Osteocyte (in vitro differentiated cells): ENCODE measurements around the gene CALML6. TPM values are rescaled to one million over a fixed set of nuclear protein-coding genes. Genes with fewer than 3 reads are reported as not detected.

ENCODE experiments used
- DNase-seq: peaks from one replicate; pipeline ENCODE4 v3.0.0; 2021; ENCODE audit warnings: mixed read lengths; ENCODE audit not compliant: unreplicated experiment; ENCODE audit errors: extremely low spot score
- H3K27ac Mint-ChIP-seq: one replicate; pipeline ENCODE4 v1.8.0; 2021; ENCODE audit warnings: mild to moderate bottlenecking, mixed read lengths; ENCODE audit not compliant: unreplicated experiment
- H3K27me3 Mint-ChIP-seq: one replicate; pipeline ENCODE4 v1.8.0; 2021; ENCODE audit warnings: mixed read lengths; ENCODE audit not compliant: unreplicated experiment
- H3K36me3 Mint-ChIP-seq: one replicate; pipeline ENCODE4 v1.8.0; 2021; ENCODE audit warnings: mixed read lengths; ENCODE audit not compliant: unreplicated experiment
- H3K4me1 Mint-ChIP-seq: one replicate; pipeline ENCODE4 v1.8.0; 2021; ENCODE audit warnings: mixed read lengths; ENCODE audit not compliant: unreplicated experiment
- H3K4me3 Mint-ChIP-seq: one replicate; pipeline ENCODE4 v1.8.0; 2021; ENCODE audit warnings: mild to moderate bottlenecking, moderate library complexity, mixed read lengths; ENCODE audit not compliant: unreplicated experiment
- H3K9me3 Mint-ChIP-seq: one replicate; pipeline ENCODE4 v1.8.0; 2021; ENCODE audit warnings: mixed read lengths; ENCODE audit not compliant: unreplicated experiment
- total RNA-seq: library from RNA; stranded (reverse); gene quantifications from 2 replicates; pipeline ENCODE4 v1.2.1, GENCODE V29; 2021
- TF ChIP-seq, protein P1 (sequence below): fragments of 200-600 bp; sonication (generic); IDR thresholded peaks from 2 replicates; pipeline ENCODE4 v1.5.0; 2021; ENCODE audit warnings: antibody characterized with exemption, mild to moderate bottlenecking, moderate library complexity

Gene CALML6
- total RNA-seq, 1 donor from 2014 or later, result 2.5 TPM

DNA sequence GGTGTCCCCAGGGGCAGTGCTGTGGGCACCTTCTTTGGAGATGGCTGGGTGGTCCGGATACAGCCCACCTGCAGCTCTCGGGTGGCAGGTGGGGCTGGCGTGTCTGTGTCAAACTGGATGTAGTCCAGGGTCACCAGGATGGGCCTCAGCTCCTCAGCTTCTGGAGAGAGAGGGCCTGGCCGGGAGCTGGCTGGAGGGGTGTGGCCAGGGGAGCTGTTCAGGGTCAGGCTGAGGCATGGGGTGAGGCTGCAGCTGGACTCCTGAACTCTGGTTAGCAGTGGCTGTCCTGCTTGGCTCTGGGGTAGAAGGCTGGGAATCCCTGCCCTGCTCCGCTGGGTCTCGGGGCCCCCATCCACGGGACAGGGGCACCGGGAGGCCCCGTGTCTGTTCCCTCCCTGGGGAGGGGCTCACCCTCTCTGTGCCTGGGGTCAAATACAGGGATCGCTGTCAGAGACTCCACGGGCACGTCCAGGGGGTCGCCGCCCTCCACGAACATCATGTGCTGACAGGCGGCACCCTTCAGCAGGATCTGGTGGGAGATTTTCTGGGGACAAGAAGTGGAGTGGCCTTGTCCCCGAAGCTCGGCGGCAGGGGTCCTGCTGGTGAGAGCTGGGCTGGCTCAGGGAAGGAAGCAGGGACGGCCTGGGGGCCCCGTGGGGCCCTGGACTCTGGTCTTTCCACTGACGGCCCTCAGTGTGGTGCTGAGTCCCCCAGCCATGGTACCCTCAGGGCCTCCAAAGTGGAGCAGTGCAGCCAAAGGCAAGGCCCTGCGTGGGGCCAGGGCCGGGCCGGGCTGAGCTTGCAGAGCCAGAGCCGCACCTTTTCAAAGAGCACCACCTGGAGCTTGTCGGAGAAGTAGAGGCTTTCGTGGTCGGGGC, 8.1 kb downstream of the CALML6 start:
- TF ChIP-seq, protein P1, sequence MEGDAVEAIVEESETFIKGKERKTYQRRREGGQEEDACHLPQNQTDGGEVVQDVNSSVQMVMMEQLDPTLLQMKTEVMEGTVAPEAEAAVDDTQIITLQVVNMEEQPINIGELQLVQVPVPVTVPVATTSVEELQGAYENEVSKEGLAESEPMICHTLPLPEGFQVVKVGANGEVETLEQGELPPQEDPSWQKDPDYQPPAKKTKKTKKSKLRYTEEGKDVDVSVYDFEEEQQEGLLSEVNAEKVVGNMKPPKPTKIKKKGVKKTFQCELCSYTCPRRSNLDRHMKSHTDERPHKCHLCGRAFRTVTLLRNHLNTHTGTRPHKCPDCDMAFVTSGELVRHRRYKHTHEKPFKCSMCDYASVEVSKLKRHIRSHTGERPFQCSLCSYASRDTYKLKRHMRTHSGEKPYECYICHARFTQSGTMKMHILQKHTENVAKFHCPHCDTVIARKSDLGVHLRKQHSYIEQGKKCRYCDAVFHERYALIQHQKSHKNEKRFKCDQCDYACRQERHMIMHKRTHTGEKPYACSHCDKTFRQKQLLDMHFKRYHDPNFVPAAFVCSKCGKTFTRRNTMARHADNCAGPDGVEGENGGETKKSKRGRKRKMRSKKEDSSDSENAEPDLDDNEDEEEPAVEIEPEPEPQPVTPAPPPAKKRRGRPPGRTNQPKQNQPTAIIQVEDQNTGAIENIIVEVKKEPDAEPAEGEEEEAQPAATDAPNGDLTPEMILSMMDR, result no peak
- Mint-ChIP-seq H3K9me3 (no peaks in the 10 kb centered on the region), H3K4me3 (no peak overlapping the region), H3K36me3 (no peaks in the 10 kb centered on the region), H3K27me3 (no peaks in the 10 kb centered on the region), H3K4me1 (no peaks in the 10 kb centered on the region), H3K27ac (no peak overlapping the region)
- DNase-seq, result no peak

- H3K36me3 Mint-ChIP-seq, result no peaks in the 10 kb centered on the region
- no peak for DNase-seq
- TF ChIP-seq, protein P1, result no peak
- no peaks in the 10 kb centered on the region for H3K4me1 Mint-ChIP-seq
- H3K27ac Mint-ChIP-seq, result no peak overlapping the region
- H3K27me3 Mint-ChIP-seq, result no peaks in the 10 kb centered on the region
- H3K4me3 Mint-ChIP-seq, result no peak overlapping the region
- no peaks in the 10 kb centered on the region for H3K9me3 Mint-ChIP-seq
Observed at GRCh38 chr1:1924386-1924785, 9.3 kb downstream of the CALML6 start.

- Mint-ChIP-seq H3K36me3 (no peaks in the 10 kb centered on the region), H3K27me3 (no peaks in the 10 kb centered on the region)
- DNase-seq, result no peak
Observed at GRCh38 chr1:1924849-1925248, 9.8 kb downstream of the CALML6 start.

DNA sequence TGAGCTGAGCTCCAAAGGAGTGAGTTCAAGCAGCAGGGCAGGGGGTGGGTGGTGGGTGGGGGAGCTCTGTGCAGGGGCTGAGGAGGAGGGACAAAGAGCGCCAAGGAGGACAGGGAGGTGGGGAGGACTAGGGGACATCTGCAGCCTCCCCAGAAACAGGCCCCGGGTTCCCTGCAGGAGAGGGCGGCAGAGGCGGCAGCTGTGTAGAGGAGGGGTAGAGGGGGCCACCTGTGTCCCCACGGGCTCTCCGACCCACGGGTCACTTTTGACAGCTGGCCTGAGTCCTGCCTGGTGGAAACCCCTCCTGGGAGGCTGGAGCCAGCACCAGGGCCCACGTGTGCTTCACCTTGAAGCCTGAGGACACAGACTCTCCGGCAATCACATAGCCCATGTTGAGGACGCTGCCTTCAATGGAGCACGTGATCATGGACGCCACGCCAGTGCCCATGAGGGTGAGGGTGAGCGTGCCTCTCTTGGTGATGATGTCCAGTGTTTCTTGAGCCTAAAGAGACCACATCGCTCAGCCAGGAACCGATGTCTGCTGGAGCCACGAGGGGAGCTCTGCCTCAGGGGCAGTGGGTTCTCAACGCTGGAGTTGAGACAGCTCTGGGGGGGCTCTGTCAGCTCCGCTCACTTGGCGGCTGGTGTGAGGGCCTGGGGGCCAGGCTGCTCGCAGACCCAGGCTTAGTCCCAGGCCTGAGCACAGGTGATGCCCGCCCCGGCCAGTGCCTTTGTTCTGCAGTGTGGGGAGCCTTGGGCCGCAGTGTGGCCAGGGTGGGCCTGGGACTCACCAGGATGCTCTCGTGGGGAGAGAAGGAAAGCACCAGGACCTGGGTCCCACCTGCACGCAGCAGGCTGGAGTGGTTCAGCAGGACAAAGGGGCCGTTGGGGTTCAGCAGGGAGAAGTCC, 10.6 kb downstream of the CALML6 start:
- no peak for DNase-seq
- H3K27me3 Mint-ChIP-seq, result no peaks in the 10 kb centered on the region

More at GRCh38 chr1:1924849-1925248, 9.8 kb downstream of the CALML6 start:
- Mint-ChIP-seq H3K4me1 (no peaks in the 10 kb centered on the region), H3K27ac (no peak overlapping the region), H3K9me3 (no peaks in the 10 kb centered on the region), H3K4me3 (no peak overlapping the region)
- TF ChIP-seq, protein P1, result no peak

More for the DNA sequence above, 10.6 kb downstream of the CALML6 start:
- TF ChIP-seq, protein P1, result no peak
- Mint-ChIP-seq H3K4me1 (no peaks in the 10 kb centered on the region), H3K36me3 (no peaks in the 10 kb centered on the region), H3K27ac (no peak overlapping the region), H3K4me3 (no peak overlapping the region), H3K9me3 (no peaks in the 10 kb centered on the region)
